ENCODE results near the gene COQ7. TPM values are rescaled to one million over a fixed set of nuclear protein-coding genes. Genes with fewer than 3 reads are reported as not detected.

The COQ7 gene
- total RNA-seq, 2 donors from 2014 or later: 28.4 to 39.0 TPM

GRCh38 chr16:19092653-19093410 is 25.4 kb downstream of the COQ7 start:
- peak overlapping the region in 1 of 2 donors; percentile 19 for H3K9ac ChIP-seq (ENCODE audit: low read depth in 2 of 2, low read length in 2 of 2)
- H3K27ac ChIP-seq: no peak overlapping the region
- H3K9me3 ChIP-seq: no peaks in the 10 kb centered on the region
- no peaks in the 10 kb centered on the region for H3K4me1 ChIP-seq
- no peaks in the 10 kb centered on the region for H3K27me3 ChIP-seq
- H3K36me3 ChIP-seq: no peaks in the 10 kb centered on the region
- no peak for DNase-seq
- H3K4me3 ChIP-seq: no peak overlapping the region
- TF ChIP-seq CTCF (IDR thresholded peaks at IDR 0.05): no peak
- intact Hi-C loops (cut with DNase I): no loop called here

- TF ChIP-seq CTCF (IDR thresholded peaks at IDR 0.05): no peak
- no peak for DNase-seq
- no peaks in the 10 kb centered on the region for H3K36me3 ChIP-seq
- intact Hi-C loops (cut with DNase I): no loop called here
- H3K9ac ChIP-seq (ENCODE audit: low read depth in 2 of 2, low read length in 2 of 2): no peak overlapping the region
- H3K27ac ChIP-seq: no peak overlapping the region
- H3K27me3 ChIP-seq: no peaks in the 10 kb centered on the region
- H3K4me1 ChIP-seq: no peaks in the 10 kb centered on the region
- no peak overlapping the region for H3K4me3 ChIP-seq
- no peaks in the 10 kb centered on the region for H3K9me3 ChIP-seq
These were observed 26.5 kb downstream of the COQ7 start for GRCh38 chr16:19093631-19094541.

- intact Hi-C loops (cut with DNase I): no loop called here
- Histone ChIP-seq H3K27me3 (no peaks in the 10 kb centered on the region), H3K9ac (ENCODE audit: low read depth in 2 of 2, low read length in 2 of 2) (no peak overlapping the region), H3K36me3 (no peaks in the 10 kb centered on the region), H3K4me1 (no peaks in the 10 kb centered on the region), H3K9me3 (no peaks in the 10 kb centered on the region), H3K4me3 (no peak overlapping the region), H3K27ac (no peak overlapping the region)
- TF ChIP-seq CTCF (IDR thresholded peaks at IDR 0.05): no peak
- DNase-seq: peak; percentile 77
These were observed 27.3 kb downstream of the COQ7 start for GRCh38 chr16:19094542-19095365.

GRCh38 chr16:19095654-19096053 is 28.2 kb downstream of the COQ7 start:
- no peak for TF ChIP-seq CTCF (IDR thresholded peaks at IDR 0.05)
- Histone ChIP-seq H3K4me3 (no peak overlapping the region), H3K27ac (no peak overlapping the region), H3K27me3 (no peaks in the 10 kb centered on the region), H3K4me1 (no peaks in the 10 kb centered on the region), H3K36me3 (no peaks in the 10 kb centered on the region), H3K9me3 (no peaks in the 10 kb centered on the region), H3K9ac (ENCODE audit: low read depth in 2 of 2, low read length in 2 of 2) (no peak overlapping the region)
- no peak for DNase-seq
- intact Hi-C loops (cut with DNase I): no loop called here

- no peak overlapping the region for H3K9ac ChIP-seq (ENCODE audit: low read depth in 2 of 2, low read length in 2 of 2)
- DNase-seq: no peak
- no peaks in the 10 kb centered on the region for H3K36me3 ChIP-seq
- TF ChIP-seq CTCF (IDR thresholded peaks at IDR 0.05): no peak
- H3K27me3 ChIP-seq: no peaks in the 10 kb centered on the region
- H3K4me1 ChIP-seq: no peaks in the 10 kb centered on the region
- no peaks in the 10 kb centered on the region for H3K9me3 ChIP-seq
- no peak overlapping the region for H3K4me3 ChIP-seq
- intact Hi-C loops (cut with DNase I): no loop called here
- H3K27ac ChIP-seq: no peak overlapping the region
These were observed 30.8 kb downstream of the COQ7 start for GRCh38 chr16:19098173-19098572.
